SHP77 (cell line): ENCODE results near the gene RPL38.
A peak's percentile ranks its signal among the peaks of the same experiment; 100 is the strongest.

ENCODE experiments used
- DNase-seq, 2 experiments: peaks; one replicate each; lab custom pipeline; 2025; lab: John Stamatoyannopoulos, UW

Gene RPL38

DNA sequence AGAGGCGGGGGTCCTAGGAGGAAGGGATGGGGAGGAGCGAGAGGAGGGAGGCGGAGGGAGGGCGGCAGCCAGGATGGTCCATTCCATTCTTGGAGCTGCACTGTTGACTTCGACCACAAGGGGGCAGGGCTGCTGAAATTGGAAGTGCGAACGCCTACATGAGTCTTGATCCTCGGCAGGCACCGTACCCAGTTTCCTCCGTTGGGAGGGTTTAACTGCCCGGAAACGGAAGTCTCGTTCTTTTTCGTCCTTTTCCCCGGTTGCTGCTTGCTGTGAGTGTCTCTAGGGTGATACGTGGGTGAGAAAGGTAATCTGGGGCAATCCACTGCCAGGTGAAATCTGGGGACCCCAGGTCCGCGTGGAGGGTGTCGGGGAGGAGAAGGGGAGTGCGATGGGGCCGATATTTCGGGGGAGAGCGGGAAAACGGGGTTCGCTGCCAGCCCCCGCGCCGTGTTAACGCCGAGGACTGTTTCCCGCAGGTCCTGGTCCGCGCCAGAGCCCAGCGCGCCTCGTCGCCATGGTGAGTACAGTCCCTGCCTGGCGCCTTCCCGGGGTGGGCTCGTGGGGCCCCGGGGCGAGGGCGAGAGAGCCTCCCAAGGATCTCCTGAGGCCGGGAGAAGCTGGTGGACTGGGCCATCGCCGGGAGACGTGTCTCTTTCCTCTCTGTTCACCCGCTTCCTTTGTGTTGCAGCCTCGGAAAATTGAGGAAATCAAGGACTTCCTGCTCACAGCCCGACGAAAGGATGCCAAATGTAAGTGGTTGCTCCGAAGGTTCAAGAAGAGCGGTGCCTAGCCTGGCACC is at the start of gene RPL38:
TSS of gene RPL38 (plus strand) at position 240 of the 802 bp plus-strand sequence. CDS start at position 518, 278 bp downstream.
- DNase-seq = peak; percentile 98

DNA sequence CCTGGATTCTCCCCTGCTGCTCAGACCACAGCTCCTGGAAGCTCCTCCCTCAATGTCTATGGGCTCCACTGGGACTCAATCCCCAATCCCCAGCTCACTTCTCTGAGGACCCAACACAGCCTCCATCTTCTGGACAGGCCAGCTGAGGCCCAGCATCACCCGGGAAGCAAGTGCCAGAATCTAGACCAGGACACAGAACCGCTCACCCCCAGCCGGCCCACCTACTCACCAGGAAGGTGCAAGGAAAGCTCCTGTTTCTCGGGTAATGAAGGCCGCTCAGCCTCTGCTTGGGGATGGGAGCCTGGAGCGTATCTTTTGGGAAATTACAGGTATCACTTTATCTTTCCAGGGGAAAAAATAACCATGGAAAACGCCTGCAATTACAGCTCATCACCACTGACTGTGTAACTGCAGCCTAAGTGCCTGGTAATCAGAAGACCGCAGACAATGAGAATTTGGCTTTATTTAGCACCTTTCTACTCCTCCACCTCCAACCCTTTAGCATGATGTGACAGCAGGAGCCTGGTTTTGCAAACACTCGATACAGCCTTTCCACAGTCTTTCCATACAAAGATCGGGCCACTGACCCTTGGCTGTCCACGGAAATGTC is 49.6 kb upstream of the RPL38 start:
- DNase-seq = no peak

DNA sequence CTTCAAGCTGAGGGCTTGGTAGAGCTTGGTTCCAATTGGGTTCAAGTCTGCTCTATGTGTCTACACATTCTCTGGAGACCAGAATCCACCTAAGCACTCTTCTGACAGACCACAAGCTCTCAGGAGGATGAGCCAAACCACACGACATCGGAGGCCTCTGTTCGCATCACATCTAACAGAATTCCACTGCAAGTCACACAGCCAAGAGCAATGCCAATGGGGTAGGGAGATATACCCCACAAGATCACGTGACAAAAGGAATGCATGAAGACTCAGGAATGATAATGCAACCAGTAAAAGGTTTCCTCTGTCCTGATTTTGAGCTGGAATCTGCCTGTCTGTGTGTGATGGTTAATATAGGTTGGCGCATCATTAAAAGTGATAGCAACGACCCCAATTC is 46.6 kb upstream of the RPL38 start:
- no peak for DNase-seq

DNA sequence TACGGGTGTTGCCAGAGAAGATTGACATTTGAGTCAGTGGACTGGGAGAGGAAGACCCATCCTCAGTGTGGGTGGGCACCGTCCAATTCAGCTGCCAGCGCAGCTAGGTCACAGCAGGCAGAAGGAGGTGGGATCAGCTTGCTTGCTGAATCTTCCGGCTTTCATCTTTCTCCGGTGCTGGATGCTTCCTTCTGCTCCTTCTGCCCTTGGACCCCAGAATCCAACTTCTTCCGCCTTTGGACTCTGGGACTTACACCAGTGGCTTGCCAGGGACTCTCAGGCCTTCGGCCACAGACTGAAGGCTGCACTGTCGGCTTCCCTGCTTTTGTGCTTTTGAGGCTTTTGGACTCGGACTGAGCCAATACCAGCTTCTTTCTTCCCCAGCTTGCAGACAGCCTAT is 46.1 kb upstream of the RPL38 start:
- DNase-seq = no peak

DNA sequence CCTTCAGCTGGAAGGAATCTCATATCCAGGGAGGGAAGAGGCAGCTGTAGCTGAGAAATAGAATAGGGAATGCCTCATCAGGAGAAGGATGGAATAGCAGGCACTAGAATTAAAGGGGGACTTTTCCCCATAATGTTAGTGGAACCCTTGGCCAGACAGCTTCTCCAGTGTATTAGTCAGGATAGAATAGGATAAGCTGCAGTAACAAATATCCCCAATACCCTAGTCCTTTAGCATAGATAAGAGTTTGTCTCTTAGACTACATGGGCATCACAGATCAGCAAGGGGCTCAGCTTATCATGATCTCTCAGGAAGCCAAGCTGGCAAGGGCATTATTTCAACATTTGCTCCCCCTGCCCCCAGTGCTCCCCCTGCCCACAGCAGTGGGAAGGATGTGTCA is 44.7 kb upstream of the RPL38 start:
- no peak for DNase-seq

DNA sequence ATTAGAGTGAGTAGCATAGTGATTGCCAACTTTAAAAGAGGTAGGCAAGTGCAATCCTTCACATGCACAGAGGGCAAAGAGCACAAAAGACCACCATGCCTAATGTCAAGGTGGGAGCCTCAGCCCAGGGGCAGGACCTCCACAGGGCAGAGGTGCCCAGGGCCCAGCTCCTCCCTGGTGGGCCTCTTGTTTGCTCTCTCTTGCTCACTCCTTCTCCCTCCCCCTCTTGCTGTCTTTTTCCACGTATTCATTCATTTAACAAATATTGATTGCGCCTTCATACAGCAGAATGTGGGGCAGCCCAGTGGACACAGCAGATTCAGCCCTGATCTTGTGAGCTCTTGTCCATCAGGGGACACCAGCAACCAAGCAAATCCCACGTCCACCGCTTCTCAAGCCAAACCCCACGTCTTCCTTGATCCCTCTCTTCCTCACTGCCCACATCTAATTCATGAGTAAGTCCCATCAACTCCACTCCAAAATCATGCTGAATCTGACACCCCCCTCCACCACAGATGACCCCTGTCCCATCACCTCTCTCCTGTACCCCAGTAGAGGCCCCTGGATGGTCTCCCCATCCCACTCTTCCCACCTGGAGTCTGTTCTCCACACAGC is 44.1 kb upstream of the RPL38 start:
- no peak for DNase-seq

DNA sequence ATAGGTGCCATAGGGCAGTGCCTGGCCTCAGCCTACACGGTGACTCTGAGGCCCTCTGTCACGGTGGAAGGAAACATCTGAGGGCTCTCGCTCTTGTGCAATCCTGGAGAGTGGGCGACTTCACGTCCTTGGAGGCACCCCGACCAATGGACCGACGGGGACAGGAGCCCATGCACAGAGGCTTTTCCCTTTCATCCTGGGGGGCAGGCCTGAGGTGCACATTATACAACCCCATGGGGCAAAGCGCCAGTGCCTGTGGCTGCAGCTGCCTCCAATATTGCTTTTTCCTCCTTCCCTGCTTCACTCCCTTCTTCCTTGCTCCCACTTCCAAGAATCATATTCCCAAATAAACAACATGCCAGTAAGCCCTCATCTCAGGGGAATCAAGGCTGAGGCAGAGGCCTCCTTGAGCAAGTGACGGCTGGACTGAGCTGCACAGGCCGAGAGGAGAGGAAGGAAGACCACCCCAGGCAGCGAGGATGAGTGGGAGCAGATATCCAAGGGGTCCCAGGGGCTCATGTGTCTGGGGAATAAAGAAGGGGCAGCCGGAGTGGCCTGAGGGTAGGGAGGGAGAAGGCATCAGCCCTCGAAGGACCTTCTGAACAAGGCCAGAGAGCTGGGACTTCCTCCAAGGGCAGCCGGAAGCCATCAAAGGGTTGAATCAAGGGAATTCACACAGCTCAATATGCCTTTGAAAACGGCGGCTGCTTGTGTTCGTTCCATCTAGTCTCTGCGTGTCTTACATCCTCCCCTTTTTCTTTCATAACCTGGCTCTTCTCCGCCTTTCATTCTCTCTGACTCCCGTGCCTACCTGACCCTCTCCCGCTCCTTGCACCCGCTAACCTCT is 42.6 kb upstream of the RPL38 start:
- DNase-seq = no peak

DNA sequence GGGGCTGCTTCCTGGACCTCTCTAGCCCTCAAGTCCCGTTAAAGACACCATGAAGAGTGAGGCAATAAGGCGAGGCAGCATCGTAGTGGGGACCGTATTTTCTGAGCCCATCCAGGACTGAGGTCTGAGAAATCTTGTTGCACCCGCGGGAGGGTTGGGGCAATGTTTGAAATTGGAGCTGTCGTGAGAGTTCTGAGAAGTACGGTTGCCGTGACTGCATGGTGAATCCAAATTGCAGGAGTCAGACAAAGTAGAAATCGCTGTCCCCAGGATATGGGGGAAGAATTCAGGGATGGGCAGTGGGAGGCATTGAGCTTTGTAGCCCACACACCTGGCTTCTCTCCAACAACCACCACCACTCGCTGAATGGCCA is 42.0 kb upstream of the RPL38 start:
- no peak for DNase-seq

DNA sequence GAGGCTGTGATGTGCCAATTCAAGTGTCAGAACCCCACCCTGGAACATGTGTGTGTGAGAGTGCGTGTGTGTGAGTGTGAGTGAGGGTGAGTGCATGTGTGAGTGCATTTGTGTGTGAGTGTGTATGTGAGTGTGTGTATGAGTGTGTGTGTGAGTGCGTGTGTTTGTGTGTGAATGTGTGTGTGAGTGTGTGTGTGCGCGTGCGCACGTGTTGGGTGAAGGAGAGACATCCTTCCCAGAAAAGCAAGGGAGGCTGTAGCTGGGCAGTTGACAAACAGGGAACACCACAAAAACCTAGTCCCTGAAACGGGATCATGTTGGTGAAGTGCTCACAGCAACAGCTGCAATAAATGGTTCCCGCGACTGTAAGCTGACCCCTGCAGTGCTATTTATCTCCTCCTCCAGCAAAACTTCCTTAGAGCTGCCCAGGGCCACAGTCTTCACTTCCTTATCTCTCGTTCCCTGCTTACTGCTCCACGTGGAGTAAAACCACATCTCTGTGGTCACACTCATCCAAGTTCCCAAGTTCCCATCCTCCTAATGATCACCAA is 40.1 kb upstream of the RPL38 start:
- no peak for DNase-seq

DNA sequence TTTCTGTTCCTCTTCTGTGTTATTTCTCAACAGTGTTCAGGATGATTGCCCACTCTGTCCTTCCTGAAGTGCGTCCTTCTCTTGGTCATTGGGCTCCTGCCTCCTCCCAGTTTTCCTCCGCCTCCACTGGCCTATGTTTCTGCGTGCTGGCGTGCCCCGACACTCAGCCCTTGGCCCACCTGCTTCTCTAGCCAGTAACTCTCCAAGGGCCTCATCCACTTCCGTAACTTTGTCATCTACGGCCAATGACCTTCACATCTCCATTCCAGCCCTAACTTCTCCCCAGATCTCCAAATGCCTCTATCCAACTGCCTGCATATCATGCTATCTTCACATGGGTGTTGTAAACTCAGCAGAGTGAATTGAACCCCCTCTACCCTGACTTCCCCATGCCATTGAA is 39.6 kb upstream of the RPL38 start:
- no peak for DNase-seq

DNA sequence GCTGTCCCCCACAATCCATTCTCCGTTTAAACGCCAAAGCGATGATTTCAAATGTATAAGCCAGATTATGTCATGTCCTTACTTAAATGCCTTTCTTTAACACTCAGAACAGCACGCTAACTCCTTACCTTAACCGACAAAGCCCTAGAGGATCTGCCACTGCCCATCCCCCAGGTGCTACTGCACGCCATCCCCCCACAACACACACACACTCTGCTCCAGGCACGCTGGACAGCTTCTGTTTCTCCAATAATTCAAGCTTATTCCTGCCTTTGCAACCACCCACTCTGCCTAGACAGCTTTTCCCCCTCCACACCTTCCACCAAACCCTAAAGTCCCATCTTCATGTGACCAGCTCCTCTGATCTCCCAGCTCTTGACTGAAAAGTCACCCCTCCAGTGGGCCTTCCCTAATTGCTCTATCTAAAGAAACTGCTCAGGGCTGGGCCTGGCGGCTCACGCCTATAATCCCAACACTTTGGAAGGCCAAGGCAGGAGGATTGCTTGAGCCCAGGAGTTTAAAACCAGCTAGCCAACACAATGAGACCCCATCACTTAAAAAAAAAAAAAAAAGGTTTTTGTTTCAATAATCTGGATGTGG is 38.9 kb upstream of the RPL38 start:
- DNase-seq = no peak

DNA sequence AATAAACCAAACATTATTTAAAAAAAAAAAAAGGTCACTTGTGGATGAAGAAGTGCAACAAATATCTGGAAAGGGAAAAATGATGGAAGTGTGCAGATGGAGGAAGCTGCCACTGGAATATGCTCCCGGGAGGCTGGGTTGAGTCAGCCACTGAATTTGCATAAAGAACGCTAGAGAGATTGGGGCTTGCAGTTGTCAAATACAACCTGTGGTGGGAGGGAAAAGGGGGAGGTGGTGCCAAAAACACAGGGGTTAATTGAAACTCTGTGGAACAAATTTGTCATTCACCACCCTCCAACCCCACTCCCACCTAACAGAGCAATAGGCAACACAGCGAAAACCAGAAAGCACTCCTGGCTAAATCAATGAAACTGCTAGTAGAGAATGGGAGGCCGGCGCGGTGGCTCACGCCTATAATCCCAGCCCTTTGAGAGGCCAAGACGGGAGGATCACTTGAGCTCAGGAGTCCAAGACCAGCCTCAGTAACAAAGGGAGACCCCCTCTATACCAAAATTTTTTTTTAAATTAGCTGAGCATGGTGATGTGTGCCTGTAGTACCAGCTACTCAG is 37.6 kb upstream of the RPL38 start:
- no peak for DNase-seq

DNA sequence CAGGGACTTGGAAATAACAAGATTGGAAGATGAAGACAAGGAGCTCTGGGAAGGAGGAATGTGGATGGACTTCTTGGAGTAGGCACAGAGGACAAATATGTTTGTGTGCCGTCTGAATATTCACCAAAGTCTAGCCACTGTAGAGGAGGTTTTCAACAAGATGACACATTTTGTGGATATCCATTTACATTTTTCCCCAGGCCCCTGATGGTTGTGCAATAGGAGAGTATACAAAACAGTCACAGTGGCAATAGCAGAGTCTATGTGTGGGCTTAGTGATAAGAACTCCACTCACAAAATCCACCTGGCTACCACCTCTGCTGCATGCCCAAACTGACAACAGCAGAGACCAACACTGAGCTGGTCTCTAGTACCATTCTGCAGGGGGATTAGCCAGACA is 32.6 kb upstream of the RPL38 start:
- DNase-seq = no peak

DNA sequence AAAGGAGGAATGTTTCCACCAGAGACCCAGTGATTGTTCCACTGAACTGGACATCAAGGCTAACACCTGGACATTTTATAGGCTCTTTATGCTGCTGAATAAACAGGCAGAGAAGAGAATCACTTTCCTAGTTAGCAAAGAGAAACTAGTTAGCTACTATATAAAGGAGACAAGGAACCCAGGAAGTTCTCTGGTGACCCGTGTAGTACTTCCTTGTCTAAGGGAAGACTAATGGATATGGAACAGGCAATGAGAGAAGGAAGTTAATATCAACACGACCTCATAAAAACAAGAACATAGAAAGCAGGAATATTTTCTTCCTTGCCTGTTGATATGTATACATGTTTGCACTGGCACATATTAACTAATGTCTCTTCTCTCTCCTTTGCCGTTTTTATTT is 30.8 kb upstream of the RPL38 start:
- no peak for DNase-seq

DNA sequence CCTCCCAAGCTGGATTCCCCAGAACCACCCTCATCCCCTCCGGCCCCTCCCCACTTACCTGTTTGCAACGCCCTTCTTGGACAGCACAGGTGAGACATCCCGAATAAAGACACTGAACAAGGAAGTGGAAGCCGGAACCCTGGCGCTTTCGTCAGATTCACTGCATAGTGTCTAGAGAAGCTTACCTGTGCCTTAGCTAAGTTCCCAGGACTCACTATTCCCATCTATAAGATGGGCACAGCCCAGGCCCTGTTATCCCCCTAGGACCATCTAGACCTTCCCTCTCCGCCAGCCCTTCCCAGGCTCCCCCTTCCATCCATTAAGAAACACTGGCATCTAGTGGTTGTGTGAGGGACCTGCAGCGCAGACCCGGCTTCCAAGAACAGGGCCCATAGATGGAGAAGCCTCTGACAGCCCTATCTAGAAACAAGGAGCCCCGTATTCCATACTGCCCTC is 26.9 kb upstream of the RPL38 start:
- DNase-seq = peak; percentile 85 to 86

DNA sequence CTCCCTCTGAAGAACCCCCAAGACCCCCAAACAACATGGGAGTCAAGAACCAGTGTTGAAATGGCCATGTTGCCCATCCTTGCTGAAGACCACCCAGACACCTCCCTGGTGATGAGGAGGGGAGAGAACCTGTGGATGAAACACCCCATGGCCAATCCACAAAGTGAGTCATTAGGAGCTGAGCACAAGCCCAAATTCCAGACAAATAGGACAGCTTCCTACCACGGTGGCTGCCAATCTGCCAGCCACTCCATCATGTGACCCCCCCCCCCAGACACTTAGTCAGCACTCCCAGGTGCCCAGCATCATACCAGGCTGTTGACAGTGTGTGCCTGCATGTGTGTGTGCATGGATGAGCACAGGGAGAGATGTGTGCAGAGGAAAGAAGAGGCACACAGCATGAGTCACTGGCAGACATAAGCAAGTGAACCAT is 26.4 kb upstream of the RPL38 start:
- DNase-seq = no peak

DNA sequence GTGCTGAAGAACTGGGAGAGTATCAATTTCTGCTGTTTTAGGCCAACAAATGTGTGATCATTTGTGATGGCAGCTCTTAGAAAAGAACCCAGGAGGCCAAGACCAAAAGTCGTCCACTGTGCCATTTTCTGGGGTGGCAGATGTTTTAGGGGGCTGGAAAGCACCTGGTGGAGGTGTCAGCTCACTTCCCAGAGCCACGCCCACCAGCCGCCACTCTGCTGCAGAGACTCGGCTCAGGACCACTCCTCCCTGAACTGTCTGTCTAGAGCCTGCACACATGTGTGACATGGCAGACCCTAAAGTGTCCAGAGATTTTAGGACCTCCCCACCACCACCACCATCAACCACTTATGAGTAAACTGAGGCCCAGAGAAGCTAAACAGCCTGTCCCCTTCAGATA is 23.9 kb upstream of the RPL38 start:
- DNase-seq = no peak

DNA sequence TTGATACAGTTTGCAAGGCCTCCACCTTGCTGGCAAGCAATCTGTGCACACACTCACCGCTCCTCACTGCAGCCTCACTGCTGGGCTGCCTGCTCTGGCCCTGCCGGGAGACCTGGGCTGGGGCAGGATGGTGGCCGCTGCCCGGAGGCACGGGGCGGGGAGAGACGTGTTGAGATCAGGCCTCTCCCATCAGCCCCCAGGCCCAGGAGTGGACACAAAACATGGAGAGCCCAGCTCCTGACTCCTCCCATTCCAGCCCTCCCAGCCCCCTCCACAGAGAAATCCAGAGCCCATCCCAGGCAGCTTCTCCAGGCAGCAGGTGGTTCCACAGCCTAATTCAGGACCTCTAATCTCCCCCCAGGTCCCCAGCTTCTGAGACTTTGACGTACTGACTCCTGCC is 23.1 kb upstream of the RPL38 start:
- no peak for DNase-seq

DNA sequence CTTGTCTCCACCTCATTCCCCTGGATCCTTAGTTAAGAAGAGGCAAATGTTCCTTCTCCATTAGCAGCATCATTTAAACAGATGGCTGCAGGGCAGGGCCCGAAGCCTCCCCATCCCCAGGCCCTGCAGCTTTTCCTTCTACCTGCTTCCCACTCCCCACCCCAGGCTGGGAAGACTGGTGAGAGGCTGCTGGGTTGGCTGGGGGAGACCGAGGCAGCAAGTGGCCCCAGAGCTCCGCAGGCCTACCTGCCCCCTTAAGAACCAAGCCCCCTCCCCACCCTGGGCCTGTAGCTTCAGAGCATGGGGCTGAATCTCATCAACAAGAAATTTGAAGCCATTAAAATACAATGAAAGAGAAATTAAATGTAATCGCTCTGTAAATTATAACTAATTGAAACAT is 22.1 kb upstream of the RPL38 start:
- DNase-seq = no peak

DNA sequence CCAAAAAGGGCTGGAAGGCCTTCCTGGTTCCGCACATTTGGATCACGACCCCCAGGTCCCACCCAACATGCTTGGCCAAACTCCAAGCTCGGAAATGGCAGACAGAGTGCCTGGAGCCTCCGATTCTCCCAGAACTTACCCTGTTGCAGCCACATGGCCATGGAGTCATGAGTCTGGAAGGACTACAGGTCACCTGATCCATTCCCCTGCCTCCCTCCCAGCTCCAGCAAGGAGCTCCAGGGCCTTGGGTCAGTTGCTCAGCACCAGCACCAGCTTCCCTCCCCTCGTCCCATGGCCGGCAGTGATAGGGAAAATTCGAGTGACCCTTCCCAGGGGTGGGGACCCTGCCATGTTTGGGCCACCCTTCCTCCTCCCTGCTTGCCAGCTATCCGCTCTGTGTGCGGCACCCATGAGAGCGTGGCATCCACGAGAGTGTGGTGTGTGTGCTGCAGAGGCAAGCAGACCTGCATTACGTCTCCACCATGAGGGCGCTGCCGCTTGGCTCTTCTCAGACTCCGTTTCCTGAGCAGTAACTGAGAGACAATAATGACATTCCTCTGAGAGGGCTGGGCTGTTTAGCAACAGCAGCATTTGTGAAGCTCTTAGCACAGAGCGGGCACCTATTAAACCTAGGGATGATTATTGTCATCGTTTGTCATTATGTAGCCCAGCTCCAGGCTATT is 21.3 kb upstream of the RPL38 start:
- DNase-seq = no peak

DNA sequence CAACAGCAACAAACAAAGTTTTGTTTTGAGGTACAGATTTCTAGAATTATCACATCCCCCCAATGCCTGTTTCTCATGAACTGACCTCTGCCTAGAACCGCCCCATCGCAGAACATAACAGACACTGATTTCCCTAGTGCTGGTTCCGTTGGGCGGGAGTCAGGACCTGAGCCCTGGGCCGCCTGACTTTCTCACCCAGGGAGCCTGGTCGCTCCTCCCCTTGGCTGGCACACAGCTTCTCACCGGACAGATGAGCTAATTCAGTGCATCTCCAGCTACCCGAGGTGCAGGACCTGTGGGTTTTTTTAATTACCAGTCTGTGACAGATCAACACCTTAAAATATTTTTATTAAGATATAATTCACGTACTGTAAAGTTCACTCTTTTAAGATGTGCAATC is 20.1 kb upstream of the RPL38 start:
- DNase-seq = no peak
